ENCODE results near the gene PTPRG.

DNA sequence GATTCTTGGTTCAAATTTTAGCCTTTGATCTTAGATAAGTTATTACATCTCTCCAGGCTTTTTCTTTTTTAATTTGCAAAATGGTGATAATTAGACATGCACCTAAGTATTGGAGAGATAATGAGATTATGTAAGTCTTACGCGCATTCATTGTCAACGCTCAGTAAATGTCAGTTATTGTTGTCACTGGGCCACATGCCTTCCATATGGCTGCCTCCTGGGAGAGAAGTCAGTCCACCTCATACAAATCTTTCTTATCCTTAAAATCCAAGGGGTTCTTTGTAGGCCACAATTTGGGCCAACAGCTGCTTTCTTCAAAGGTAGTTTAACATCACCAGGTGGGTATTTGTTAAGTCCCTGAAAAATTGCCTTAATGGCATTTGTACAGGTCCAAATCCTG, 25.5 kb upstream of the PTPRG start:
- TF ChIP-seq CTCF (IDR thresholded peaks at IDR 0.05; ENCODE audit: poor library complexity) (no peak), EZH2 (IDR thresholded peaks at IDR 0.05; ENCODE audit: borderline replicate concordance) (no peak), EZH2phosphoT487 (IDR thresholded peaks at IDR 0.05; ENCODE audit: low read depth, severe bottlenecking, unreplicated experiment) (no peak)
